Psoas muscle (tissue), 8 donors: ENCODE measurements around the gene PTPRB. TPM values are rescaled to one million over a fixed set of nuclear protein-coding genes. Genes with fewer than 3 reads are reported as not detected.

Source experiments
- ATAC-seq, 4 donors: fragments of 200-7000 bp; cut with Tn5 transposase; one replicate each; pipeline ENCODE4 v1.9.1; 2020; ENCODE audit warnings: moderate library complexity in 3 of 4, mild to moderate bottlenecking in 2 of 4
- DNase-seq, 2 donors: peaks; one replicate each; pipeline ENCODE4 v3.0.0-alpha.2; 2020
- H3K27ac ChIP-seq: fragments of 200-600 bp; one replicate; pipeline ENCODE4 v1.8.0; 2022
- H3K27me3 ChIP-seq, 3 donors: fragments of 200-600 bp in 1 of 3; one replicate each; pipeline versions ENCODE4 v1.6.1 to v1.8.0; 2013 to 2022; ENCODE audit warnings: low read length in 2 of 3, mild to moderate bottlenecking in 2 of 3, moderate library complexity in 1 of 3; ENCODE audit not compliant: insufficient read depth in 3 of 3
- H3K36me3 ChIP-seq, 2 donors: fragments of 200-600 bp in 1 of 2; one replicate each; pipeline versions ENCODE4 v1.6.1 to v1.8.0; 2013 to 2022; ENCODE audit warnings: low read depth in 1 of 2, mild to moderate bottlenecking in 1 of 2, moderate library complexity in 1 of 2; ENCODE audit not compliant: insufficient read depth in 1 of 2
- H3K4me1 ChIP-seq: fragments of 200-600 bp; one replicate; pipeline ENCODE4 v1.8.0; 2022
- H3K4me3 ChIP-seq: fragments of 200-600 bp; one replicate; pipeline ENCODE4 v1.8.0; 2022; ENCODE audit warnings: mild to moderate bottlenecking
- H3K9me3 ChIP-seq: fragments of 200-600 bp; one replicate; pipeline ENCODE4 v1.8.0; 2022
- CTCF ChIP-seq: fragments of 200-600 bp; IDR thresholded peaks from one replicate; pipeline ENCODE4 v1.8.0; 2022; ENCODE audit warnings: antibody characterized with exemption
- WGBS, 3 donors: extraction: QIAGEN DNeasy Blood & Tissue Kit; methylation state at CpG; one replicate each; pipeline versions ENCODE4 v1.1.6 to v1.1.7; 2013; 5-methylcytosine and 5-hydroxymethylcytosine counted together
- intact Hi-C, 2 donors: fragments of 100-400 bp; cut with DNase I; formaldehyde crosslinking; loops; one replicate each; pipeline versions ENCODE4 v1.11.0 to v1.14.2; 2022
- polyA plus RNA-seq, 3 donors: library from polyadenylated mRNA; stranded (reverse); fragments of 200-250 nt; gene quantifications; one replicate each; pipeline ENCODE4 v1.2.3, GENCODE V29; 2013
- total RNA-seq, 4 donors: library from RNA; stranded (reverse); fragmentation: NEBNext Ultra II Directional in 2 of 4; extraction: Animal tissue kit (Norgen Biotek cat#: 25700) in 2 of 4; gene quantifications; one replicate each; pipeline versions ENCODE4 v1.2.1 to v1.2.4, GENCODE V29; 2021 to 2023
- donor health status: healthy with polysubstance abuse.
- donor health status: DM: no; HTN: no; CAD: no; lungs with moderate emphysema.
- donor health status: Bipolar disorder and iron deficiency.
- donor health status: healthy.
- donor health status: DM: yes; HTN: yes; CAD: no.
- donor health status: DM: no; HTN: no; CAD: no.
- donor health status: DM: no; HTN: no; CAD: no.
- donor health status: DM: yes; HTN: yes; CAD: no.

Gene PTPRB
- total and polyA plus RNA-seq, 7 donors: 6.5 to 32.1 (median 10.9) TPM

DNA sequence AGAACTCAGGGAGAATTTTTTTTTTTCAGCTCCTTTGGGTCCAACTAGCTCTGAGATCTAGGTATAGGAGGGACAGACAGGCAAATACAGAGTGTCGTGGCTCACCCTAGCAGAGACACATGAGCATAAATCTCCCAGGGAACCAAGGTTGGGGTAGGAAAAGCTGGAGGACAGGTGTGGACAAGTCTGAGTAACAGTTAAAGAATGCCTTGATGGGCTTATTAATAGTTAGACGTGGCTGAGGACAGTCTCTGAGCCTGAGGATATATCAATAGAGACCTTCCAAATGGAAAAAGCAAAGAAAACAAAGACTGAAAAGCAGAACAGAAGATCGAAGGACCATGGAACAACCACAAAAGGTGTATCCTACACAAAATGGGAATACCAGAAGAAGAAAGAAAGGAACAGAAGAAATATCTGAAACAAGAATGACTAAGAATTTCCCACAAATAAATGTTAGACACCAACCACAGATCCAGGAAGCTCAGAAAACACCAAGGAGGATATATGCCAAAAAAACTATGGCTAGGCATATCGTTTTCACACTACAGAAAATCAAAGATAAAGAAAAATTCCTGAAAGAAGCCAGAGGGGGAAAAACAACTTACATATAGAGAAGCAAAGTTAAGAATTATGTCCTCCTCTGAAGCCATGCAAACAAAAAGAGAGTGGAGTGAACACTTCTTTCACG lies 80.9 kb downstream of the PTPRB start:
- DNase-seq (no peak), ATAC-seq (no peak)
- intact Hi-C loops: no loop called here
- Histone ChIP-seq H3K27ac (no peak overlapping the region), H3K4me3 (no peak overlapping the region), H3K9me3 (no peaks in the 10 kb centered on the region), H3K36me3 (no peaks in the 10 kb centered on the region), H3K4me1 (no peaks in the 10 kb centered on the region), H3K27me3 (peaks cover 0 to 2% (median 0%) of the 10 kb centered on the region in 3 donors)
- no peak for TF ChIP-seq CTCF
- 63 to 74% (median 71%) methylated on average over 5 of the region's 5 CpGs for WGBS, 3 donors

DNA sequence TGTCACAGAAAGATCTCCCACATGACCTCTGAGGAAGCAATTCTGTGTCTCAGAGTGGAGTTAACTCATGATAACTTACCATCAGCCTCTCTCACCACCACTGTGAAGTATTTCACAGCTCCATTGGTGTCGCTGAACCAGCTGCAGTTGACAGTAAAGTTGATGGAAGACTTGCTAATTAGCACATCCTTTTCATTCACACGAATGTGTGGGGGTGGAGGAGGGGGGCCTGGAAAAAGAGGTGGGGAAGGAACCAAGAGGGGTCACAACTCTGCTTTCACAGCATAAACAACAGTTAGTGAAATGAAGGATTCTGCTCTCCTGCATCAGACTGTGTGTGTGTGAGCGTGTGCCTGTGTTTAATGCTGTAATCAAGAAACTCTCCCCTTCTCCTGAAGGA lies 82.1 kb downstream of the PTPRB start:
- H3K9me3 ChIP-seq: no peaks in the 10 kb centered on the region

DNA sequence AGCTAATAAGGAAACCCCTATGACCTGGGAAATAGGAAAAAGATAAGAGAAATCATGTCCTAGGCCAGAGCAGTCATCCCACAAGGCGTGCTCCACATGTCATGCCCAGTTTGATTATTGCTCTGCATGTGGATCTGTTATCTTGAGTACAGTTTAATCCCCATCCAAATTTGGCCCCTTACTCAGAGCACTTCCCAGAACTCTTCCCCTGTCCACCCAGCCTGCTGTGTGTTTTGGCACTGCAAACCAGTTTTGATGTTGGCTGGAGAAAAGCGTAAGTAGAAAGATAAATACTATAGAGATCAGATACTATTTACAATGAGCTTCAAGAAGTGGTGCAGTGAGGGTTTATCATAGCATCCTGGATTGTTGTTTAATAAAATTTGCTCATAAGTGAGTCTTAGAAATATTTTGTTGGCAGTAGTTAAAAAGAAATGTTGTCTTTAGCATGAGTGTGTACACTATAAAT lies 83.8 kb downstream of the PTPRB start:
- peaks cover 0 to 2% (median 0%) of the 10 kb centered on the region in 3 donors for H3K27me3 ChIP-seq
- TF ChIP-seq CTCF: no peak
- intact Hi-C loops: no loop called here
- H3K4me1 ChIP-seq: no peaks in the 10 kb centered on the region
- no peak overlapping the region for H3K4me3 ChIP-seq
- ATAC-seq (no peak), DNase-seq (no peak)
- H3K36me3 ChIP-seq: no peaks in the 10 kb centered on the region
- H3K9me3 ChIP-seq: no peaks in the 10 kb centered on the region
- H3K27ac ChIP-seq: no peak overlapping the region
- 74 to 82% (median 77%) methylated on average over 2 of the region's 2 CpGs for WGBS, 3 donors

More for the DNA sequence above, 82.1 kb downstream of the PTPRB start:
- Histone ChIP-seq H3K27ac (no peak overlapping the region), H3K4me1 (no peaks in the 10 kb centered on the region), H3K4me3 (no peak overlapping the region), H3K36me3 (no peaks in the 10 kb centered on the region), H3K27me3 (peaks cover 0 to 2% (median 0%) of the 10 kb centered on the region in 3 donors)
- ATAC-seq (no peak), DNase-seq (no peak)
- no peak for TF ChIP-seq CTCF
- WGBS, 3 donors: 33 to 38% (median 35%) methylated on average over 3 of the region's 3 CpGs
- intact Hi-C loops: no loop called here

GRCh38 chr12:70551731-70552130 lies 85.5 kb downstream of the PTPRB start:
- H3K4me3 ChIP-seq: no peak overlapping the region
- peaks cover 0 to 2% (median 0%) of the 10 kb centered on the region in 3 donors for H3K27me3 ChIP-seq
- TF ChIP-seq CTCF: no peak
- DNase-seq: no peak
- ATAC-seq: no peak
- intact Hi-C loops: no loop called here
- no peak overlapping the region for H3K27ac ChIP-seq
- no peaks in the 10 kb centered on the region for H3K9me3 ChIP-seq
- WGBS, 3 donors: 41 to 59% (median 50%) methylated on average over 2 of the region's 2 CpGs
- no peaks in the 10 kb centered on the region for H3K4me1 ChIP-seq
- H3K36me3 ChIP-seq: no peaks in the 10 kb centered on the region

GRCh38 chr12:70550180-70550577 lies 87.0 kb downstream of the PTPRB start:
- Histone ChIP-seq H3K27ac (no peak overlapping the region), H3K36me3 (no peaks in the 10 kb centered on the region), H3K27me3 (peaks cover 0 to 2% (median 0%) of the 10 kb centered on the region in 3 donors), H3K4me3 (no peak overlapping the region), H3K4me1 (no peaks in the 10 kb centered on the region), H3K9me3 (no peaks in the 10 kb centered on the region)
- intact Hi-C loops: no loop called here
- DNase-seq (no peak), ATAC-seq (no peak)
- TF ChIP-seq CTCF: no peak
- WGBS, 3 donors: 67 to 73% (median 70%) methylated on average over 6 of the region's 6 CpGs
